ENCODE data around the gene PRL.

DNA sequence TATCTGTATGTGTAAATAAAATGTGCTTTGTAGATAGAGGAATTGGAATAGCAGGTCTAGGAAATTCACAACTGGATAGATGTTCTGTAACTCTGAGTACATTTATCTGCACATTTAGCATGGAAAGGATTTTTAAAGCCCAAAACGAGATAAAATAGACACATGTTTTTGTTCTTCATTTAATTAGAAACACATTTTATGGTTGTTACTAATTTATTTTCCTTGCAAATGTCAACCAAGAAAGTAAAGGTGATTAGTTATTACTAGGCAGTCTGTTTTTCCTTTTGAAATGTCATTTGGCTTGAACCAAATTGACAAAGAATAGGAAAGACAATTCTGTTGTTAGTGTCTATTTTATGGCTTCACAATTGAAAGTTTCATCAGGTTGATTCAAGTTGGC is 769 bp downstream of the PRL start:
- TF ChIP-seq CTCF (conservative IDR thresholded peaks at IDR 0.05 in 1 of 2, IDR thresholded peaks at IDR 0.05 in 1 of 2; ENCODE audit: low read depth in 1 of 2, low read length in 2 of 2) (no peak), EZH2 (IDR thresholded peaks at IDR 0.05; ENCODE audit: low read length, missing control alignments) (no peak)
